DOHH2 (cell line): Measurements from ENCODE around the gene ALK.

Experiments used
- CTCF ChIP-seq: fragments of 200-600 bp; sonication (generic); IDR thresholded peaks from one replicate; pipeline ENCODE4 v1.5.1; 2014; ENCODE audit warnings: antibody characterized with exemption, mild to moderate bottlenecking, low read depth, low read length; ENCODE audit not compliant: poor library complexity, severe bottlenecking
- EZH2phosphoT487 ChIP-seq: fragments of 200-600 bp; sonication (generic); IDR thresholded peaks from 2 replicates; pipeline ENCODE4 v1.6.1; 2017; ENCODE audit warnings: borderline replicate concordance, mild to moderate bottlenecking, antibody characterized with exemption, low read length, moderate library complexity, mixed read lengths

- TF ChIP-seq CTCF, result no peak
- no peak for TF ChIP-seq EZH2phosphoT487
Measured at GRCh38 chr2:29509878-29510277, 411.5 kb downstream of the ALK start.
